Measurements from ENCODE around the gene ACTL10. TPM values are rescaled to one million over a fixed set of nuclear protein-coding genes. Genes with fewer than 3 reads are reported as not detected.

Gene ACTL10
- total RNA-seq, 1 experiment from 2014 or later, result 0.46 TPM

GRCh38 chr20:33640287-33640686 lies 26.5 kb upstream of the ACTL10 start:
- Histone ChIP-seq H3K18ac (ENCODE audit: insufficient read length, low read depth, low read length) (no peak overlapping the region), H3K9me3 (ENCODE audit: control insufficient read depth, low read depth, low read length) (no peaks in the 10 kb centered on the region), H2BK20ac (ENCODE audit: low read depth, low read length, poor library complexity, severe bottlenecking) (no peak overlapping the region), H3K4me2 (ENCODE audit: insufficient read depth, insufficient read length, low read length) (no peak overlapping the region), H2AK5ac (ENCODE audit: insufficient read length, low read length) (no peak overlapping the region), H4K20me1 (ENCODE audit: control insufficient read depth, insufficient read depth, insufficient read length) (no peaks in the 10 kb centered on the region), H2BK12ac (ENCODE audit: insufficient read length, low read depth, low read length) (no peak overlapping the region), H2AFZ (ENCODE audit: low read length) (no peak overlapping the region), H3K14ac (ENCODE audit: insufficient read depth, low read length) (no peak overlapping the region), H3K4me1 (ENCODE audit: insufficient read depth, low read length) (no peaks in the 10 kb centered on the region), H3T11ph (ENCODE audit: low read length) (no peak overlapping the region), H3K23me2 (ENCODE audit: insufficient read length, low read depth, low read length, poor library complexity, severe bottlenecking) (no peaks in the 10 kb centered on the region), H3K27ac (ENCODE audit: insufficient read length, low read depth, low read length) (no peak overlapping the region), H4K5ac (ENCODE audit: insufficient read length, low read depth, low read length) (no peak overlapping the region), H2BK120ac (ENCODE audit: low read depth, low read length, poor library complexity, severe bottlenecking) (no peak overlapping the region), H3K27me3 (ENCODE audit: insufficient read depth, low read length) (no peaks in the 10 kb centered on the region), H2BK15ac (ENCODE audit: low read depth, low read length) (no peak overlapping the region), H4K8ac (replicated peaks; ENCODE audit: insufficient read length, low read depth, low read length) (no peak overlapping the region), H3K4ac (ENCODE audit: low read depth, low read length) (no peak overlapping the region), H3K56ac (ENCODE audit: insufficient read length, low read depth, low read length) (no peak overlapping the region), H3K79me2 (ENCODE audit: insufficient read depth, low read length) (no peaks in the 10 kb centered on the region), H4K91ac (ENCODE audit: insufficient read length, low read depth, low read length) (no peak overlapping the region), H3K79me1 (ENCODE audit: insufficient read depth, low read depth, low read length, poor library complexity, severe bottlenecking) (no peaks in the 10 kb centered on the region), H3K23ac (ENCODE audit: insufficient read length, low read depth, low read length) (no peak overlapping the region), H3K9ac (ENCODE audit: extremely low read depth, insufficient read length, low read length) (no peak overlapping the region), H2BK5ac (ENCODE audit: insufficient read length, low read length) (no peak overlapping the region)
- no CpG with 5 or more reads among the region's 13 CpGs for WGBS (ENCODE audit: extremely low coverage, insufficient read length, low lambda C conversion rate)
- no peak for DNase-seq
- Mint-ChIP-seq H3K4me3 (no peak overlapping the region), H3K27ac (no peak overlapping the region), H3K9me3 (no peaks in the 10 kb centered on the region), H3K36me3 (ENCODE audit: insufficient read depth in 1 of 3, low read depth in 3 of 3) (peaks cover 9 to 75% (median 55%) of the 10 kb centered on the region in 3 experiments; a peak in 6 of 7 replicates), H3K4me1 (no peaks in the 10 kb centered on the region), H3K27me3 (ENCODE audit: low read depth) (no peaks in the 10 kb centered on the region)
- no peak for TF ChIP-seq CTCF (conservative IDR thresholded peaks at IDR 0.05)

Data from H9 (cell line).